ENCODE results near the gene ST7. TPM values are rescaled to one million over a fixed set of nuclear protein-coding genes. Genes with fewer than 3 reads are reported as not detected.

Gene ST7
- polyA plus RNA-seq, 1 donor (not counting 4 experiments of a cell fraction or from before 2014, with no cell fraction given): 16.9 TPM

- no peak overlapping the region for H2AFZ ChIP-seq (ENCODE audit: control insufficient read depth, low read length)
- H3K9me1 ChIP-seq (ENCODE audit: control insufficient read depth, extremely low read depth, insufficient read depth, low read length): no peaks in the 10 kb centered on the region
- no peaks in the 10 kb centered on the region for H3K79me2 ChIP-seq (ENCODE audit: control insufficient read depth, insufficient read depth, low read length)
- no peak overlapping the region for H3K9ac ChIP-seq (ENCODE audit: control insufficient read depth, extremely low read depth, insufficient read depth, low read length)
- dilution Hi-C loops (cut with MboI; ENCODE audit: extremely low pct_ligation_motif_present, low sequenced_read_pairs): no loop called here
- H3K4me3 ChIP-seq (ENCODE audit: control insufficient read depth in 2 of 3, extremely low read depth in 1 of 3, insufficient read depth in 2 of 3, low read depth in 1 of 3, low read length in 3 of 3): no peak overlapping the region
- FAIRE-seq (no peak), DNase-seq (ENCODE audit: low read depth, low spot score) (no peak)
- no peaks in the 10 kb centered on the region for H4K20me1 ChIP-seq (ENCODE audit: control insufficient read depth, extremely low read depth, insufficient read depth, low read length)
- H3K9me3 ChIP-seq (ENCODE audit: control insufficient read depth, low read depth, low read length): no peaks in the 10 kb centered on the region
- no peak overlapping the region for H3K27ac ChIP-seq (ENCODE audit: control insufficient read depth, insufficient read depth, low read length)
- H3K4me2 ChIP-seq (ENCODE audit: control insufficient read depth, extremely low read depth, insufficient read depth, low read depth, low read length): no peak overlapping the region
- no peaks in the 10 kb centered on the region for H3K27me3 ChIP-seq (ENCODE audit: control insufficient read depth, extremely low read depth, insufficient read depth, low read length)
- TF ChIP-seq CTCF (optimal IDR thresholded peaks at IDR 0.05 in 1 of 3, IDR thresholded peaks at IDR 0.05 in 1 of 3, conservative IDR thresholded peaks at IDR 0.05 in 1 of 3; ENCODE audit: extremely low read depth in 1 of 3, insufficient read depth in 2 of 3, low read length in 3 of 3) (no peak), EZH2 (IDR thresholded peaks at IDR 0.05; ENCODE audit: low read length) (no peak)
- H3K4me1 ChIP-seq (ENCODE audit: control insufficient read depth, extremely low read depth, insufficient read depth, low read length): no peaks in the 10 kb centered on the region
- H3K36me3 ChIP-seq (ENCODE audit: control insufficient read depth in 2 of 2, extremely low read depth in 1 of 2, insufficient read depth in 2 of 2, low read length in 2 of 2): no peaks in the 10 kb centered on the region
These were observed 209.8 kb downstream of the ST7 start for GRCh38 chr7:117163101-117163500.

- FAIRE-seq: peak; percentile 73
- H3K9me3 ChIP-seq (ENCODE audit: control insufficient read depth, low read depth, low read length): no peaks in the 10 kb centered on the region
- no peak for DNase-seq (ENCODE audit: low read depth, low spot score)
These were observed 211.3 kb downstream of the ST7 start for GRCh38 chr7:117164620-117165019.

More at GRCh38 chr7:117164620-117165019, 211.3 kb downstream of the ST7 start:
- Histone ChIP-seq H3K4me2 (ENCODE audit: control insufficient read depth, extremely low read depth, insufficient read depth, low read depth, low read length) (no peak overlapping the region), H3K4me1 (ENCODE audit: control insufficient read depth, extremely low read depth, insufficient read depth, low read length) (no peaks in the 10 kb centered on the region), H3K27ac (ENCODE audit: control insufficient read depth, insufficient read depth, low read length) (no peak overlapping the region), H3K27me3 (ENCODE audit: control insufficient read depth, extremely low read depth, insufficient read depth, low read length) (no peaks in the 10 kb centered on the region), H3K36me3 (ENCODE audit: control insufficient read depth in 2 of 2, extremely low read depth in 1 of 2, insufficient read depth in 2 of 2, low read length in 2 of 2) (no peaks in the 10 kb centered on the region), H2AFZ (ENCODE audit: control insufficient read depth, low read length) (no peak overlapping the region), H3K4me3 (ENCODE audit: control insufficient read depth in 2 of 3, extremely low read depth in 1 of 3, insufficient read depth in 2 of 3, low read depth in 1 of 3, low read length in 3 of 3) (no peak overlapping the region), H4K20me1 (ENCODE audit: control insufficient read depth, extremely low read depth, insufficient read depth, low read length) (no peaks in the 10 kb centered on the region), H3K9ac (ENCODE audit: control insufficient read depth, extremely low read depth, insufficient read depth, low read length) (no peak overlapping the region), H3K79me2 (ENCODE audit: control insufficient read depth, insufficient read depth, low read length) (no peaks in the 10 kb centered on the region), H3K9me1 (ENCODE audit: control insufficient read depth, extremely low read depth, insufficient read depth, low read length) (no peaks in the 10 kb centered on the region)
- TF ChIP-seq CTCF (optimal IDR thresholded peaks at IDR 0.05 in 1 of 3, IDR thresholded peaks at IDR 0.05 in 1 of 3, conservative IDR thresholded peaks at IDR 0.05 in 1 of 3; ENCODE audit: extremely low read depth in 1 of 3, insufficient read depth in 2 of 3, low read length in 3 of 3) (no peak), EZH2 (IDR thresholded peaks at IDR 0.05; ENCODE audit: low read length) (no peak)
- dilution Hi-C loops (cut with MboI; ENCODE audit: extremely low pct_ligation_motif_present, low sequenced_read_pairs): no loop called here
